SK-N-SH treated with all-trans-retinoic acid at 6 μM for 48 hours (cell line): Measurements from ENCODE around the gene SCUBE2.

Experiments used
- ATAC-seq: fragments of 200-7000 bp; cut with Tn5 transposase; 3 replicates; pipeline ENCODE4 v1.9.1; 2020; ENCODE audit warnings: mild to moderate bottlenecking, moderate library complexity
- ARNTL ChIP-seq: fragments of 450-650 bp; formaldehyde crosslinking; IDR thresholded peaks from 2 replicates; pipeline ENCODE4 v1.5.0; 2020; ENCODE audit warnings: low read depth, mild to moderate bottlenecking, moderate library complexity, borderline replicate concordance
- CSDC2 ChIP-seq: fragments of 250-450 bp; sonication (Bioruptor Pico); IDR thresholded peaks from 2 replicates; pipeline ENCODE4 v1.5.0; 2020; ENCODE audit warnings: mild to moderate bottlenecking, moderate library complexity
- CSRNP3 ChIP-seq: fragments of 250-450 bp; sonication (Bioruptor Pico); IDR thresholded peaks from 2 replicates; pipeline ENCODE4 v1.5.1; 2021; ENCODE audit warnings: mild to moderate bottlenecking, moderate library complexity
- ESRRG ChIP-seq: fragments of 250-450 bp; sonication (Bioruptor Pico); IDR thresholded peaks from 2 replicates; pipeline ENCODE4 v1.6.1; 2021; ENCODE audit warnings: mild to moderate bottlenecking
- GLIS3 ChIP-seq: fragments of 250-450 bp; sonication (Bioruptor Pico); IDR thresholded peaks from 2 replicates; pipeline ENCODE4 v1.5.0; 2020; ENCODE audit warnings: mild to moderate bottlenecking, moderate library complexity
- ISL1 ChIP-seq: fragments of 250-450 bp; sonication (Bioruptor Pico); IDR thresholded peaks from 2 replicates; pipeline ENCODE4 v2.1.2; 2022; ENCODE audit warnings: mild to moderate bottlenecking, moderate library complexity
- OSR1 ChIP-seq: fragments of 250-450 bp; sonication (Bioruptor Pico); IDR thresholded peaks from 2 replicates; pipeline ENCODE4 v1.8.0; 2022; ENCODE audit warnings: moderate library complexity, mild to moderate bottlenecking, inconsistent platforms
- PATZ1 ChIP-seq: fragments of 250-450 bp; sonication (Bioruptor Pico); IDR thresholded peaks from 2 replicates; pipeline ENCODE4 v1.8.0; 2020; ENCODE audit warnings: mild to moderate bottlenecking, moderate library complexity, borderline replicate concordance
- SNAI2 ChIP-seq: fragments of 250-450 bp; sonication (Bioruptor Pico); IDR thresholded peaks from 2 replicates; pipeline ENCODE4 v1.5.0; 2020; ENCODE audit warnings: mild to moderate bottlenecking, moderate library complexity
- TCF4 ChIP-seq: fragments of 250-450 bp; sonication (Bioruptor Pico); IDR thresholded peaks from 2 replicates; pipeline ENCODE4 v1.8.0; 2021; ENCODE audit warnings: mild to moderate bottlenecking, moderate library complexity, borderline replicate concordance
- TOX ChIP-seq: fragments of 250-450 bp; sonication (Bioruptor Pico); IDR thresholded peaks from 2 replicates; pipeline ENCODE4 v1.8.0; 2021; ENCODE audit warnings: mild to moderate bottlenecking, moderate library complexity, borderline replicate concordance
- TSHZ2 ChIP-seq: fragments of 250-450 bp; sonication (Bioruptor Pico); IDR thresholded peaks from 2 replicates; pipeline ENCODE4 v1.5.0; 2020; ENCODE audit warnings: mild to moderate bottlenecking, moderate library complexity
- ZFP3 ChIP-seq: fragments of 250-450 bp; sonication (Bioruptor Pico); IDR thresholded peaks from 2 replicates; pipeline ENCODE4 v1.5.0; 2020; ENCODE audit warnings: mild to moderate bottlenecking, moderate library complexity
- ZNF565 ChIP-seq: fragments of 450-650 bp; formaldehyde crosslinking; conservative IDR thresholded peaks from 2 replicates; pipeline ENCODE4 v1.5.0; 2020; ENCODE audit warnings: low read depth, mild to moderate bottlenecking, moderate library complexity
- ZNF70 ChIP-seq: fragments of 450-650 bp; formaldehyde crosslinking; IDR thresholded peaks from 2 replicates; pipeline ENCODE4 v1.5.0; 2020; ENCODE audit warnings: mild to moderate bottlenecking, moderate library complexity
- ZNF8 ChIP-seq: fragments of 450-650 bp; formaldehyde crosslinking; IDR thresholded peaks from 2 replicates; pipeline ENCODE4 v1.5.0; 2020; ENCODE audit warnings: mild to moderate bottlenecking, moderate library complexity

SCUBE2 gene

GRCh38 chr11:9096427-9096826 lies 5.0 kb upstream of the SCUBE2 start (continued):
- TF ChIP-seq TSHZ2 = no peak
- no peak for TF ChIP-seq TOX (CRISPR knock-in tag)

- ATAC-seq = no peak
- TF ChIP-seq ZNF565 (no peak), TCF4 (CRISPR knock-in tag) (no peak), ISL1 (CRISPR knock-in tag) (no peak)
- TF ChIP-seq, all 23 proteins: peak for 0
Observed at GRCh38 chr11:9095421-9095820, 4.0 kb upstream of the SCUBE2 start.

GRCh38 chr11:9094420-9094819 lies 3.0 kb upstream of the SCUBE2 start:
- TF ChIP-seq OSR1 (CRISPR knock-in tag) (no peak), ZNF8 (CRISPR knock-in tag) (no peak), PATZ1 (CRISPR knock-in tag) (no peak), ZFP3 (CRISPR knock-in tag) (no peak), ARNTL (CRISPR knock-in tag) (no peak), GLIS3 (CRISPR knock-in tag) (no peak), TSHZ2 (no peak), ZNF70 (CRISPR knock-in tag) (no peak), SNAI2 (CRISPR knock-in tag) (no peak), CSDC2 (CRISPR knock-in tag) (no peak)
- ATAC-seq = no peak

- peak; percentile 74 for ATAC-seq
- no peak for TF ChIP-seq ZNF8 (CRISPR knock-in tag)
Observed at GRCh38 chr11:9092853-9093778, 1.7 kb upstream of the SCUBE2 start.

- ATAC-seq = no peak
- TF ChIP-seq ESRRG (CRISPR knock-in tag) = no peak
- no peak for TF ChIP-seq CSRNP3 (CRISPR knock-in tag)
- TF ChIP-seq ZNF8 (CRISPR knock-in tag) = no peak
- no peak for TF ChIP-seq ISL1 (CRISPR knock-in tag)
- TF ChIP-seq ZFP3 (CRISPR knock-in tag) = no peak
- TF ChIP-seq GLIS3 (CRISPR knock-in tag) = no peak
- no peak for TF ChIP-seq CSDC2 (CRISPR knock-in tag)
- no peak for TF ChIP-seq ZNF565
- TF ChIP-seq TCF4 (CRISPR knock-in tag) = no peak
- TF ChIP-seq, all 23 proteins: peak for 0
Observed at GRCh38 chr11:9092072-9092471, 673 bp upstream of the SCUBE2 start.
